WTC11 (cell line): Measurements from ENCODE around the gene KIF24. TPM values are rescaled to one million over a fixed set of nuclear protein-coding genes. Genes with fewer than 3 reads are reported as not detected.
A peak's percentile ranks its signal among the peaks of the same experiment; 100 is the strongest.

Experiments used
- ATAC-seq: fragments of 200-7000 bp; cut with Tn5 transposase; 2 replicates; pipeline ENCODE4 v1.10.0; 2021; ENCODE audit warnings: mild to moderate bottlenecking, moderate library complexity
- CTCF ChIA-PET: fragments of 300-600 bp; sonication (Branson Sonifier 250); formaldehyde crosslinking; loops from one replicate; lab custom pipeline; 2021; ENCODE audit warnings: antibody characterized with exemption; lab: Charles Lee
- POLR2A ChIA-PET: fragments of 350-600 bp; sonication (Branson Sonifier 250); formaldehyde crosslinking; loops from one replicate; lab custom pipeline; 2021; ENCODE audit warnings: antibody characterized with exemption; lab: Charles Lee
- DNase-seq: peaks from one replicate; pipeline ENCODE4 v3.0.0; 2021; ENCODE audit warnings: low spot score
- H3K27ac Mint-ChIP-seq: 2 replicates; pipeline ENCODE4 v1.8.0; 2021; ENCODE audit warnings: mixed read lengths
- H3K27me3 Mint-ChIP-seq: 2 replicates; pipeline ENCODE4 v1.8.0; 2021; ENCODE audit warnings: low read depth, mild to moderate bottlenecking, moderate library complexity, mixed read lengths
- H3K36me3 Mint-ChIP-seq: 2 replicates; pipeline ENCODE4 v1.8.0; 2021; ENCODE audit warnings: mixed read lengths
- H3K4me1 Mint-ChIP-seq: 2 replicates; pipeline ENCODE4 v1.8.0; 2022; ENCODE audit warnings: mixed read lengths
- H3K4me3 Mint-ChIP-seq: 2 replicates; pipeline ENCODE4 v1.8.0; 2021; ENCODE audit warnings: mild to moderate bottlenecking, moderate library complexity, mixed read lengths
- H3K9me3 Mint-ChIP-seq: 2 replicates; pipeline ENCODE4 v1.8.0; 2021; ENCODE audit warnings: mixed read lengths
- CBFB ChIP-seq: sonication (generic); formaldehyde crosslinking; IDR thresholded peaks from 2 replicates; pipeline ENCODE4 v1.8.1; 2022; ENCODE audit warnings: mild to moderate bottlenecking, low read depth, missing genetic modification reagents
- CDX4 ChIP-seq: fragments of 250-450 bp; sonication (Bioruptor Pico); IDR thresholded peaks from 2 replicates; pipeline ENCODE4 v1.9.0; 2021; ENCODE audit warnings: moderate library complexity, mild to moderate bottlenecking, inconsistent platforms, borderline replicate concordance
- FOXK1 ChIP-seq: sonication (generic); formaldehyde crosslinking; IDR thresholded peaks from 2 replicates; pipeline ENCODE4 v1.8.0; 2022; ENCODE audit warnings: mild to moderate bottlenecking, moderate library complexity, missing genetic modification reagents
- FOXP1 ChIP-seq: sonication (generic); formaldehyde crosslinking; IDR thresholded peaks from 2 replicates; pipeline ENCODE4 v1.8.0; 2022; ENCODE audit warnings: missing genetic modification reagents, mild to moderate bottlenecking, moderate library complexity, borderline replicate concordance
- FOXP4 ChIP-seq: sonication (generic); formaldehyde crosslinking; IDR thresholded peaks from 2 replicates; pipeline ENCODE4 v1.8.0; 2022; ENCODE audit warnings: mild to moderate bottlenecking, missing genetic modification reagents
- MLX ChIP-seq: sonication (generic); formaldehyde crosslinking; IDR thresholded peaks from 2 replicates; pipeline ENCODE4 v1.8.1; 2023; ENCODE audit warnings: mild to moderate bottlenecking, missing genetic modification reagents, moderate library complexity
- NFYB ChIP-seq: sonication (generic); formaldehyde crosslinking; conservative IDR thresholded peaks from 2 replicates; pipeline ENCODE4 v1.8.0; 2022; ENCODE audit warnings: low read depth, missing genetic modification reagents
- PRDM15 ChIP-seq: sonication (generic); formaldehyde crosslinking; IDR thresholded peaks from 2 replicates; pipeline ENCODE4 v1.8.0; 2022; ENCODE audit warnings: missing genetic modification reagents
- SMAD4 ChIP-seq: sonication (generic); formaldehyde crosslinking; IDR thresholded peaks from 2 replicates; pipeline ENCODE4 v1.8.0; 2022; ENCODE audit warnings: mild to moderate bottlenecking, missing genetic modification reagents
- SP1 ChIP-seq: sonication (generic); formaldehyde crosslinking; conservative IDR thresholded peaks from 2 replicates; pipeline ENCODE4 v1.8.1; 2022; ENCODE audit warnings: missing genetic modification reagents
- TCF7 ChIP-seq: sonication (generic); formaldehyde crosslinking; IDR thresholded peaks from 2 replicates; pipeline ENCODE4 v1.8.0; 2022; ENCODE audit warnings: mild to moderate bottlenecking, low read depth, missing genetic modification reagents, moderate library complexity
- ZNF219 ChIP-seq: sonication (generic); formaldehyde crosslinking; IDR thresholded peaks from 2 replicates; pipeline ENCODE4 v1.8.0; 2023; ENCODE audit warnings: missing genetic modification reagents, mild to moderate bottlenecking, borderline replicate concordance
- ZNF263 ChIP-seq: sonication (generic); formaldehyde crosslinking; IDR thresholded peaks from 2 replicates; pipeline ENCODE4 v1.8.1; 2022; ENCODE audit warnings: low read depth, mild to moderate bottlenecking, moderate library complexity, missing genetic modification reagents
- total RNA-seq: library from RNA; stranded (reverse); gene quantifications from 3 replicates; pipeline ENCODE4 v1.2.3, GENCODE V29; 2021
- TF ChIP-seq, protein P1 (sequence below): sonication (generic); formaldehyde crosslinking; IDR thresholded peaks from 2 replicates; pipeline ENCODE4 v1.8.0; 2023; ENCODE audit warnings: mild to moderate bottlenecking, missing genetic modification reagents

Gene KIF24
- total RNA-seq, 1 experiment from 2014 or later = 4.5 TPM

GRCh38 chr9:34366365-34366764, 37.3 kb upstream of the KIF24 start:
- ChIA-PET POLR2A (no interaction called here), CTCF (interaction anchor here (1.3 kb wide), 1 partner anchor 9 kb away, joined by 3 read pairs; no protein-coding TSS in a partner anchor)
- Mint-ChIP-seq H3K36me3 (peaks cover 37% of the 10 kb centered on the region), H3K9me3 (peaks cover 24% of the 10 kb centered on the region), H3K27me3 (no peaks in the 10 kb centered on the region), H3K27ac (no peak overlapping the region), H3K4me1 (peaks cover 27% of the 10 kb centered on the region), H3K4me3 (no peak overlapping the region)
- ATAC-seq = no peak
- TF ChIP-seq SP1 (CRISPR knock-in tag) (no peak), CBFB (no peak), FOXK1 (no peak)
- DNase-seq = no peak

DNA sequence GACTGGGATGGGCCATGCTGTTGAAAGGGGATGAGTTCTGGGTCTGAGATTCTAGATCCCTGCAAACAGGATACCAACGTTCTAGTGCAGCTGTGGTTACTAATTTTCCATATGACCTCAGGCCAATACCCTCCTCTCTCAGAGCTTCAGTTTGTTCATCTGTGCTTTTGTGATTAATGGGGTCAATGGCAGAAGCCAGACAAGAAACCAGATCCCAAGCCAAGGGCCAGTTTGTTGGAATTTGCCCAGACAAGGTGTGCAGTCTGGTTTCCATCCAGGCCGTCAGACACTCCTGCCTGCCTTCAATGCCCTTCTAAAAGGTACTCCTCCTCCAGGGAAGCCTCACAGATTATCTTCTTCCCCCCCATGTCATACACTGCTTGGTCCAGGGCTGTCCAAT, 36.2 kb upstream of the KIF24 start:
- Mint-ChIP-seq H3K27ac (no peak overlapping the region), H3K27me3 (no peaks in the 10 kb centered on the region), H3K36me3 (peaks cover 28% of the 10 kb centered on the region), H3K4me3 (no peak overlapping the region), H3K4me1 (peaks cover 27% of the 10 kb centered on the region), H3K9me3 (peaks cover 24% of the 10 kb centered on the region)
- ATAC-seq (no peak), DNase-seq (no peak)
- ChIA-PET CTCF (interaction anchor here (0.7 kb wide), 1 partner anchor 32 kb away, joined by 3 read pairs; no protein-coding TSS in a partner anchor), POLR2A (no interaction called here)
- TF ChIP-seq FOXP1 (no peak), NFYB (no peak)

- H3K27ac Mint-ChIP-seq = peak overlapping the region; percentile 24; the same call in 1 of the 2 replicates
- ChIA-PET CTCF (interaction anchor here (1.0 to 2.1 kb wide), 4 partner anchors 9 to 40 kb away, joined by 6 to 13 read pairs (median 9); no protein-coding TSS in a partner anchor), POLR2A (interaction anchor here (0.6 kb wide), 1 partner anchor 13 kb away, joined by 3 read pairs; the partner anchor contains the start of gene MYORG)
- H3K36me3 Mint-ChIP-seq = peaks cover 21% of the 10 kb centered on the region
- ATAC-seq (peak; percentile 87), DNase-seq (peak; percentile 28)
- peak overlapping the region; percentile 50 for H3K4me3 Mint-ChIP-seq
- peaks cover 27% of the 10 kb centered on the region for H3K4me1 Mint-ChIP-seq
- peaks cover 21% of the 10 kb centered on the region for H3K9me3 Mint-ChIP-seq
- TF ChIP-seq FOXK1 (0 out of 2 replicates have a peak, but pooled peaks have one; percentile 32), TCF7 (CRISPR knock-in tag) (no peak), MLX (CRISPR knock-in tag) (no peak), PRDM15 (peak; percentile 64), FOXP4 (CRISPR knock-in tag) (no peak; the same call in 1 of the 2 replicates), ZNF219 (no peak), SMAD4 (CRISPR knock-in tag) (no peak), ZNF263 (CRISPR knock-in tag) (no peak), CDX4 (CRISPR knock-in tag) (no peak)
- TF ChIP-seq, protein P1, sequence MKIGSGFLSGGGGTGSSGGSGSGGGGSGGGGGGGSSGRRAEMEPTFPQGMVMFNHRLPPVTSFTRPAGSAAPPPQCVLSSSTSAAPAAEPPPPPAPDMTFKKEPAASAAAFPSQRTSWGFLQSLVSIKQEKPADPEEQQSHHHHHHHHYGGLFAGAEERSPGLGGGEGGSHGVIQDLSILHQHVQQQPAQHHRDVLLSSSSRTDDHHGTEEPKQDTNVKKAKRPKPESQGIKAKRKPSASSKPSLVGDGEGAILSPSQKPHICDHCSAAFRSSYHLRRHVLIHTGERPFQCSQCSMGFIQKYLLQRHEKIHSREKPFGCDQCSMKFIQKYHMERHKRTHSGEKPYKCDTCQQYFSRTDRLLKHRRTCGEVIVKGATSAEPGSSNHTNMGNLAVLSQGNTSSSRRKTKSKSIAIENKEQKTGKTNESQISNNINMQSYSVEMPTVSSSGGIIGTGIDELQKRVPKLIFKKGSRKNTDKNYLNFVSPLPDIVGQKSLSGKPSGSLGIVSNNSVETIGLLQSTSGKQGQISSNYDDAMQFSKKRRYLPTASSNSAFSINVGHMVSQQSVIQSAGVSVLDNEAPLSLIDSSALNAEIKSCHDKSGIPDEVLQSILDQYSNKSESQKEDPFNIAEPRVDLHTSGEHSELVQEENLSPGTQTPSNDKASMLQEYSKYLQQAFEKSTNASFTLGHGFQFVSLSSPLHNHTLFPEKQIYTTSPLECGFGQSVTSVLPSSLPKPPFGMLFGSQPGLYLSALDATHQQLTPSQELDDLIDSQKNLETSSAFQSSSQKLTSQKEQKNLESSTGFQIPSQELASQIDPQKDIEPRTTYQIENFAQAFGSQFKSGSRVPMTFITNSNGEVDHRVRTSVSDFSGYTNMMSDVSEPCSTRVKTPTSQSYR (CRISPR knock-in tag) = 0 out of 2 replicates have a peak, but pooled peaks have one; percentile 5
- no peaks in the 10 kb centered on the region for H3K27me3 Mint-ChIP-seq
Measured at GRCh38 chr9:34363619-34364351, 34.7 kb upstream of the KIF24 start.
